ENCODE results near the gene MMP17. TPM values are rescaled to one million over a fixed set of nuclear protein-coding genes. Genes with fewer than 3 reads are reported as not detected.
A peak's percentile ranks its signal among the peaks of the same experiment; 100 is the strongest.
"Not testable (repeated sequence)": the region's sequence is repeated elsewhere in the genome, so short reads cannot be mapped to it uniquely, and the experiment has no call there.

Gene MMP17
- total RNA-seq, 1 experiment from 2014 or later = 3.4 TPM

DNA sequence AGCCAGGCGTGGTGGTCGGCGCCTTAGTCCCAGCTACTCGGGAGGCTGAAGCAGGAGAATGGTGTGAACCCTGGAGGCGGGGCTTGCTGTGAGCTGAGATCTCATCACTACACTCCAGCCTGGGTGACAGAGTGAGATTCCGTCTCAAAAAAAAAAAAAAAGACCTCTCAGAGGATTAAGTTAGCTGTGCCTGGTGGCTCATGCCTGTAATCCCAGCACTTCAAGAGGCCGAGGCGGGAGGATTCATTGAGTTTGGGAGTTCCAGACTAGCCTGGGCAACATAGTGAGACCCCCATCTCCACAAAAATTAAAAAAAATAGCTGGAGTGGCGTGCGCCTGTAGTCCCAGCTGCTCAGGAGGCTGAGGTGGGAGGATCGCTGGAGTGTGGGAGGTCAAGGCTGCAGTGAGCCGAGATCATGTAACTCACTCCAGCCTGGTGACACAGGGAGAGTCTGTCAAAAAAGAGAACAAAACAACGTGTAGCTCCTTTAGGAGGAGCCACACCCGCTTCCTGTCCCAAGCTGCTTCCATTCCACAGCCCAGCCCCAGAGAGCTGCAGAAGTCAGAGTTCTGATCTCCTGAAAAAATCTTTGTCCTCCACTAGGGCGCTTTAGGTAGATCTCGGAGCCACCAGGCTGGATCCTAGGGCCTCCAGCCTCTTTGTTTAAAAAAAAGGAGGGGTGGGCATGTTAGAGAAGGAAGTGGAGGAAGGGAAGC is 54.8 kb downstream of the MMP17 start:
- peak overlapping the region; percentile 78 for H3K27ac ChIP-seq
- peaks cover 22% of the 10 kb centered on the region for H3K4me1 ChIP-seq (replicated peaks)
- no peaks in the 10 kb centered on the region for H3K36me3 ChIP-seq
- H3K9me3 ChIP-seq (replicated peaks) = no peaks in the 10 kb centered on the region
- no peak for DNase-seq (ENCODE audit: low read depth in 1 of 2, low spot score in 2 of 2)
- H3K4me3 ChIP-seq = no peak overlapping the region
- H3K27me3 ChIP-seq (replicated peaks) = no peaks in the 10 kb centered on the region

GRCh38 chr12:131883521-131883900 is 55.3 kb downstream of the MMP17 start:
- peak overlapping the region; percentile 78 for H3K27ac ChIP-seq
- H3K4me3 ChIP-seq = no peak overlapping the region
- H3K27me3 ChIP-seq (replicated peaks) = no peaks in the 10 kb centered on the region
- no peaks in the 10 kb centered on the region for H3K36me3 ChIP-seq
- no peaks in the 10 kb centered on the region for H3K9me3 ChIP-seq (replicated peaks)
- DNase-seq (ENCODE audit: low read depth in 1 of 2, low spot score in 2 of 2) = peak in 1 of 2 experiments; percentile 46
- H3K4me1 ChIP-seq (replicated peaks) = peaks cover 22% of the 10 kb centered on the region

GRCh38 chr12:131885076-131885475 is 56.9 kb downstream of the MMP17 start:
- peaks cover 22% of the 10 kb centered on the region for H3K4me1 ChIP-seq (replicated peaks)
- H3K36me3 ChIP-seq; DNase-seq (ENCODE audit: low read depth in 1 of 2, low spot score in 2 of 2); H3K4me3 ChIP-seq; H3K27me3 ChIP-seq (replicated peaks); H3K9me3 ChIP-seq (replicated peaks); H3K27ac ChIP-seq: not testable (repeated sequence)

- H3K9me3 ChIP-seq (replicated peaks) = no peaks in the 10 kb centered on the region
- H3K36me3 ChIP-seq = no peaks in the 10 kb centered on the region
- DNase-seq (ENCODE audit: low read depth in 1 of 2, low spot score in 2 of 2) = no peak
- no peak overlapping the region for H3K4me3 ChIP-seq
- H3K27me3 ChIP-seq (replicated peaks) = no peaks in the 10 kb centered on the region
- H3K27ac ChIP-seq = no peak overlapping the region
- peaks cover 22% of the 10 kb centered on the region for H3K4me1 ChIP-seq (replicated peaks)
Observed at GRCh38 chr12:131885543-131886057, 57.4 kb downstream of the MMP17 start.

- H3K4me3 ChIP-seq; H3K9me3 ChIP-seq (replicated peaks); H3K27me3 ChIP-seq (replicated peaks); DNase-seq (ENCODE audit: low read depth in 1 of 2, low spot score in 2 of 2); H3K27ac ChIP-seq; H3K36me3 ChIP-seq: not testable (repeated sequence)
- H3K4me1 ChIP-seq (replicated peaks) = peaks cover 16% of the 10 kb centered on the region
Observed at GRCh38 chr12:131891722-131892121, 63.5 kb downstream of the MMP17 start.

DNA sequence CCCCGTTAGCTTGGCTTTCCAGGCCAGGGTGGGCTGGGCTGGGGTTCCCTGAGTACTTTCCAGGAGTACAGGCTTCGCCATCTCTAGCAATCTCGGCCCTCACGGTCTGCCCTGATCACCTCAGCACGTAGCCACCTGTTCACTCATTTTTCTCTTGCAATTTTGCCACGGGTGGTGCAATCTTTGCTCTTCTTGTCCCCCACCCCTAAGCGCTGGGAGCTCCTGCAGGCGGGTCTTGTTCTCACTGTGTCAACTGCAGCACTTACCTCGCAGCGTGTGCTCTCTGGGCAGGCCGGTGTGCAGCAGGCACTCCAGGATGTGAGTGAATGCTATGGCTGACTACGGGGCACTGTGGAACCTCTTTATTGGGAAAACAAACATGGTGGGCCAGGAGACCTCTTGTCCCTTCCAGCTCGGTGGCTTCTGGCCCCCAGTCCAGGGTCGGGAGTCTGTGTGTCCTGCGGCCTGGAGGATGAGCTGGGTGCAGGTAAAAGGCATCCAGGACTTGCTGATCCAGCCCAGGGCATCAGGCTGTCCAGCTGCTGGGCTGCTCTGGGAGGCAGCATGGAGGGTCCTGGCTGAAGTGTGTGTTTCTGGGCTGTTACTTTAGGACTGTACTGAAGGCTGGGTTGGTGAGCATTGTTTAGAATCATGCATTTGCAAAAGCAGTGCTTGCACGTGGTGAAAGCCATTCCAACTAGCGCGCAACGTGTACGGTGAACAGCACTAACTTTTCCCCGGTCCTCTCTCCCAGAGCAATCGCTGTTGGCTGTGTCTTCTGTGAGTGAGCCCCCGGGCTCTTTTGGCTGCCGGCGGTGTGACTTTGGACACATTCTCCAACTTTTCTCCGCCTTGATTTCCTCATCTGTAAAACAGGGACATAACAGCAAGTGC is 64.8 kb downstream of the MMP17 start:
- no peak for DNase-seq (ENCODE audit: low read depth in 1 of 2, low spot score in 2 of 2)

GRCh38 chr12:131893605-131894312 is 65.6 kb downstream of the MMP17 start:
- Histone ChIP-seq H3K27ac (no peak overlapping the region), H3K27me3 (replicated peaks) (no peaks in the 10 kb centered on the region), H3K4me1 (replicated peaks) (peaks cover 18% of the 10 kb centered on the region), H3K4me3 (no peak overlapping the region), H3K36me3 (peaks cover 12% of the 10 kb centered on the region), H3K9me3 (replicated peaks) (no peaks in the 10 kb centered on the region)
- DNase-seq (ENCODE audit: low read depth in 1 of 2, low spot score in 2 of 2) = no peak

More for the DNA sequence above, 64.8 kb downstream of the MMP17 start:
- Histone ChIP-seq H3K9me3 (replicated peaks) (no peaks in the 10 kb centered on the region), H3K36me3 (peaks cover 12% of the 10 kb centered on the region), H3K27me3 (replicated peaks) (no peaks in the 10 kb centered on the region), H3K27ac (no peak overlapping the region), H3K4me1 (replicated peaks) (peaks cover 18% of the 10 kb centered on the region), H3K4me3 (no peak overlapping the region)

DNA sequence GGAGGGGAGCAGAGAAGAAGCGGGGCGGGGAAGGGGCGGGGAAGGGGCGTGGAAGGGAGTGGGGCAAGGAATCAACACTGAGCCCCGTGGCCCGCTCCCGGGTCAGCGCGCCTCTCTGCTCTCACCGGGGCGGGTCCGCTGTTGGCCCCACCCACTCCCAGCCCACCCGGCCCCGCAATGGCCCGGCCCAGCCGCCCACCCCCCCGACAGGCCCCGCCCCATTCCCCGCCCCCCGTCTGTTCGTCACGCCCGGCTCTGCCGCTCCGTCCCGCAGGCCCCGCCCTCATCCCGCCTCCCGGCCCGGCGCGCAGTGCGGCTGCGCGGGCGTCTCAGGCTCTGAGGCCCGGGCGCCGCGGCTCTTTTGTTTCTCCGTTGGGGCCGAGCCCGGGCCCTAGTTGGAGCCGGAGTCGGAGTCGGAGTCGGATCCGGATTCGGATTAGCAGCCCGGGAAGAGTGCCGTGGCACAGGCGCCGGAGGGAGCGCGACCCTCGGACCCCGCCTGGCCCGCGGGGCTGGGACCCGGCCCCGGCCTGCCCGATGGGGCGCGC is 66.2 kb downstream of the MMP17 start, which contains the start of gene ULK1:
ULK1 (plus strand) TSS at position 310 of the 548 bp plus-strand sequence. CDS start 380 bp downstream, outside the sequence.
- peaks cover 18% of the 10 kb centered on the region for H3K4me1 ChIP-seq (replicated peaks)
- DNase-seq (ENCODE audit: low read depth in 1 of 2, low spot score in 2 of 2) = peak; percentile 70 to 90

GRCh38 chr12:131894981-131895639 is 66.9 kb downstream of the MMP17 start:
- DNase-seq (ENCODE audit: low read depth in 1 of 2, low spot score in 2 of 2) = peak in 1 of 2 experiments; percentile 38
- peak overlapping the region; percentile 72 for H3K4me3 ChIP-seq
- peaks cover 18% of the 10 kb centered on the region for H3K4me1 ChIP-seq (replicated peaks)
- H3K27me3 ChIP-seq (replicated peaks) = no peaks in the 10 kb centered on the region
- H3K9me3 ChIP-seq (replicated peaks) = no peaks in the 10 kb centered on the region
- H3K27ac ChIP-seq = no peak overlapping the region
- H3K36me3 ChIP-seq = peaks cover 12% of the 10 kb centered on the region

More for the DNA sequence above, 66.2 kb downstream of the MMP17 start, which contains the start of gene ULK1:
- H3K9me3 ChIP-seq (replicated peaks) = no peaks in the 10 kb centered on the region
- peak within 1 kb of the TSS; percentile 72 for H3K4me3 ChIP-seq
- peaks cover 12% of the 10 kb centered on the region for H3K36me3 ChIP-seq
- H3K27me3 ChIP-seq (replicated peaks) = no peaks in the 10 kb centered on the region
- H3K27ac ChIP-seq = peak within 1 kb of the TSS; percentile 64; the same call in 1 of the 2 replicates

GRCh38 chr12:131895640-131896079 is 67.5 kb downstream of the MMP17 start:
- Histone ChIP-seq H3K36me3 (peaks cover 12% of the 10 kb centered on the region), H3K27me3 (replicated peaks) (no peaks in the 10 kb centered on the region), H3K4me1 (replicated peaks) (peaks cover 18% of the 10 kb centered on the region), H3K9me3 (replicated peaks) (no peaks in the 10 kb centered on the region), H3K27ac (no peak overlapping the region), H3K4me3 (peak overlapping the region; percentile 72)
- peak in 1 of 2 experiments; percentile 22 for DNase-seq (ENCODE audit: low read depth in 1 of 2, low spot score in 2 of 2)

- peak overlapping the region; percentile 72 for H3K4me3 ChIP-seq
- DNase-seq (ENCODE audit: low read depth in 1 of 2, low spot score in 2 of 2) = peak; percentile 82 to 88
- H3K4me1 ChIP-seq (replicated peaks) = peaks cover 18% of the 10 kb centered on the region
- H3K9me3 ChIP-seq (replicated peaks) = no peaks in the 10 kb centered on the region
- no peaks in the 10 kb centered on the region for H3K27me3 ChIP-seq (replicated peaks)
- peaks cover 12% of the 10 kb centered on the region for H3K36me3 ChIP-seq
- peak overlapping the region; percentile 56 for H3K27ac ChIP-seq
Observed at GRCh38 chr12:131896080-131896810, 68.1 kb downstream of the MMP17 start.

- no peaks in the 10 kb centered on the region for H3K9me3 ChIP-seq (replicated peaks)
- peaks cover 18% of the 10 kb centered on the region for H3K4me1 ChIP-seq (replicated peaks)
- peaks cover 12% of the 10 kb centered on the region for H3K36me3 ChIP-seq
- DNase-seq (ENCODE audit: low read depth in 1 of 2, low spot score in 2 of 2) = peak in 1 of 2 experiments; percentile 42
- H3K27ac ChIP-seq = peak overlapping the region; percentile 56; the same call in 1 of the 2 replicates
- H3K27me3 ChIP-seq (replicated peaks) = no peaks in the 10 kb centered on the region
- H3K4me3 ChIP-seq = no peak overlapping the region
Observed at GRCh38 chr12:131896811-131897270, 68.6 kb downstream of the MMP17 start.
